Renal cortex interstitium (tissue), 11 donors: ENCODE results near the gene H19. TPM values are rescaled to one million over a fixed set of nuclear protein-coding genes. Genes with fewer than 3 reads are reported as not detected.

Source experiments
- DNase-seq, 11 donors: peaks; one replicate each; pipeline ENCODE4 v3.0.0-alpha.2; 2013; ENCODE audit warnings: low read depth in 9 of 11, low spot score in 4 of 11; ENCODE audit errors: extremely low read depth in 1 of 11
- polyA plus RNA-seq, 3 donors: library from polyadenylated mRNA; unstranded; fragments of 120-200 nt; gene quantifications; one replicate each; pipeline ENCODE4 v1.2.1, GENCODE V29; 2013; ENCODE audit not compliant: insufficient read length in 3 of 3

H19 gene
- polyA plus RNA-seq, 3 donors = 2,437 to 3,512 (median 2,541) TPM

DNA sequence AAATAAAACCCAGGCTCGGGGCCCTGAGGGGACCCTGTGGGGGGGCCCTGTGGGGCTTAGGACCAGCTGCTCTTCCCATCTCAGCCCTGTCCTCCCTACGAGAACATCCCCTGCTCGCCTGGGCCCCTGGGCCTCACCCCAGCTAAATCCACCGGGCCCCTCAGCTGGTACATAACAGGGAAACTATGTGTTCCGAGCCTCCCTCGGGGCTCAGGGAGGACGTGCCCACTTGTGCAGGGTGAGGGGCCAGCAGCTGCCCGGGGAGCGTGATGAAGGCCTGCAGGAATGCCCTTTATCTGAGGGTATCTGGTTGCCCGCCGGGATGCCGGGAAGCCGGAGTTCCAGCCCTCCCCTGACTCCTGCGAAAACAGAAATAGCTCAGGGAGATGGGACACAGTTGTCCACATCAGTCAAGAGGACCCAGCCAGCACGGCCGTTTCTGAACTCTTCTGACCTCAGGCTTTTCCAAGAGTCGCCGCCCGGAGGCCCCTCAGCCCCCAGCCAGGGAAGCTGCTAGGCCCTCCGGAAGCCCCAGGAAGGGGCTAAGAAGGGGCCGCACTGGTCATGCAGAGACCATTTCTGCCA, 29.9 kb downstream of the H19 start:
- no peak for DNase-seq

DNA sequence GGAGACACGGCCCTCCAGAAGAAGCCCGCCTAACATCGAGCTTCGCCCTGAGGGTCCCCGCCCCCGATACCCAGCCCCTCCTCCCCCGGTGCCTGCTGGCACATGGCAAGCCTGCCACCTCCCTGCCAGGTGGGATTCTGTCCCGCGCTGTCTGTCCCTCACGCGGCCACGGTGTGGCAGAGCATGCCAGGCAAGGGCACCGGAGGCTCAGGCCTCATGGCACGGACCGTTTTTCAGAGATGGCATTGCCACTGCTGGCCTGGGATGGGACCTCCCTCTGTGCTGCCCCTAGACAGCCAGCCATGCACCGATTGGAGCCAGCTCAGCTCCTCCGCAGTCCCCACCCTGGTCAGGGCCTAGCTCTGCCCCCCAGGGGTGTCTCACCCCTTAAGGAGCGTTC, 31.1 kb downstream of the H19 start:
- no peak for DNase-seq

DNA sequence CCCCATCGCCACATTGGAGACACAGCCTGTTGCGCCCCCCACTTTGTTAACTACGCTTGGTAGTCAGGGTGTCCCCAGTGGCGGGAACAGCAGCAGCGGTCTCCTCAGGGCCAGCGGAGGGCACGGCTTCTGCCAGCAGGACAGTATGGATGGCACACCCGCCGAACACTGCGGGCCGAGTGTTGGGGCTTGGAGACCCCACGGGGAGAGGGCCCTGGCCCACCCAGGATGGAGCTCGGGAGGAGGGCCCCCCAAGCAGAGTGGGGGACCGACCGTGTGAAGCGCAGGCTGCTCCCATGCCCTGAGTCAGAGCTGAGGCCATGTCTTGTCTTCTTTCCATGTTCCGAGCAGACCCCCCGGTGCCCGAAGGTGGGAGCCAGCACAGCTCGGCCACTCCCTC, 32.7 kb downstream of the H19 start:
- DNase-seq = no peak

DNA sequence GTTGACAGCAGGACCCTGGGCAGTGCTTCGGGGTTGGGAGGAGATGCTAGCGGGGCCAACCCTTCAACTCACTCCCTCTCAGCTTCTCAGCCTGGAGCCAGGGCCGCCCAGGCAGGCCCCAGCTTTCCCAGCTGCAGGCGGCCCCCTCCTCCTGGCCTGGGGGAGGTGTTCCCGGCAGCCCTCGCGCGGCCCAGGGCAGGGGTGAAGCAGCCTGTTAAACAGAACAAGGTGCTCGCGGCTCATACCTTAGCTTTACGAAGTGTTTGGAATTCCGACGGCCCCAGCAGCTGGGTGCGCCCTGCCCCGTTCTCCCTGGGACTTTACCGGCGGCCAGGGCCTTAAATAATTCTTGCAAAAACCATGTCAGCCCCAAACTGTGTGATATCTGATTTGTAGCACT, 33.3 kb downstream of the H19 start:
- DNase-seq = no peak

DNA sequence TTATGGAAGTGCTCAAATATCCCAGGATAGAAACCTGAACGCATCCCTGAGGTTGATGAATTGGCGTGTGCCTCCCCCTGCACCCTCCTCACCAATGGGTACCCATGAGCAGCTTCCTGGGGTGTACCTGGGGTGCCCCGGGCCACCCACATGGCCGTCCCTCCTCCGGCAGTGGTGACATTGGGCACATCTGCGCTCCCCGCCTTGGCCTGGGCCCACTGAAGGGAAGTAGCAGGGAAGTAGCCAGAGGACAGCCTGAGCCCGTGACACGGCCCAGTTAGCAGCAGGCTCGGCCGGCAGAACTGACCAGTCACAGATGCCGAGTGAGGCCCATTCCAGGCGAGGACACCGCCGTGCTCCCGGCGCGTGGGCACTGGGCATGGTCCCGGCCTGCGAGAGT, 33.8 kb downstream of the H19 start:
- DNase-seq = no peak

DNA sequence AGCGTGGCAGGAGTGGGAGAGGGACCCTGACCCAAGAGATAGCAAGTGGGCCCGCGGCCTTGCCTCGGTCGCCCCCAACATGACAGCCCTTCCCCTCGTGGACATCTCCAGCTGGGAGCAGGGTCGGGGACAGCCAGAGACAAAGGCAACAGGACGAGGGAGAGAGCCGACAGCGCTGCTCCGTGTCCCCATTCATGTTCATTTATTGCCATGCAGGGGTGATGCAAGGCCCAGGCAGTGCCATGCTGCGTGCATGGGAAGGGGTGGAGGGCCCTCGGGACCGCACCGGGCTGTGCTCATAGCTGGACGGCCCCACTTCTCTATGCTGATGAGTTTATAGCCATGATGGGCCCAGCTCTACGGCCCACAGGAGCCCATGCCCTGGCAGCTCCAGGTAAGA, 37.9 kb downstream of the H19 start:
- no peak for DNase-seq

DNA sequence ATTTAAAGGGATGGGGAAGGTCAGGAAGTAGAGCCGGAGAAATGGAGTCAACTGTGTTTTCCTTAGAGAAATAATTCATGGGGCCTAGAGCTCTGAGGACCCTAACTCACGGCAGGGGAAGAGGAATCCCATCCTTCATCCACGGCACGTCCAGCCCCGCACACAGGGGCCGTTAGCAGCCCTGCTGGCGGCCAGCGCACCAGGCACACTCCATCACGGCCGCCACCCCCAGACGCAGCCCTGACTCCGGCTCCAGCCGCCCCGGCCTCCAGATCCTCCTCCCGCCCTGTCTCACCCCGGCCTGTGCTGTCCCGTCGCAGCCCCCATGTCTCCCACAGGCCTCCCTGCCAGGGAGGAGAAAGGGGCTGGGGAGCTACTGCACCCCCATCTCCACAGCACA, 39.3 kb downstream of the H19 start:
- no peak for DNase-seq

DNA sequence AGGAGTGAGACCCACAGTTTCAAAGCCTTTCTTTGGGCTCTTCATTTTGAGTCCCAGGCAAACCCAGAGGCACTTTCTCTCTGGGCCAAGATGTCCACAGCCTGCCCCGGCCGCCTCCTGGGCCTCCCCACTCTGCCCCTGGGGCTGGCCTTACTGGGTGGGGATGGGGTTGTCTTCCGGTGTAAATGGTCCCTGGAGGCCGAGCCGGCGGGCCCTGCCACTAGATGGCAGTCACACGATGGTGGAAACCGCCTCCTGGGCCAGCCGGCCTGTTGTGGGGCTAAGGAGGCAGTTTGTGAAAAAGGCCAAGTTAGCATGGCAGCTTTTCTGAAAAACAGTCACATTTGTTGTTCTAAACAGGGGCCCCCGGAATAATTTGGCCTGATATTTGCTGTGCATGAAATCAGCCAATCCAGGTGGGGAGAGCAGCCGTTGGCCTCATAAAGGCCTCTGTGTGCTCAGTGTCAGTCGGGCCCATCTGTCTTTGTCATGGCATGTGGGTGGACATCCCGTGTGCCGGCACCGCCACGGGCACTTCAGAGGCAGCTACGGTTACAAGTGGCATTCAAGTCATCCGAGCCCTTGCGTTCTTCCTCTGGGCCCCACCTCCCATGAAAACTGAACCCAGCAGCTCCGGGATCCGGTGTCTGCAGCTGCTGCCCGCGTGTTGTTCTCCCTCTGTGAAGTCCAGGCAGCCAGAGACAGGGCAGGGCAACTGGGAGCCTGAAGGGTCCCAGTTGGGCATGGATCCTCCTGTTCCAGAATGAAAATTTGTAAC, 44.0 kb downstream of the H19 start:
- no peak for DNase-seq

DNA sequence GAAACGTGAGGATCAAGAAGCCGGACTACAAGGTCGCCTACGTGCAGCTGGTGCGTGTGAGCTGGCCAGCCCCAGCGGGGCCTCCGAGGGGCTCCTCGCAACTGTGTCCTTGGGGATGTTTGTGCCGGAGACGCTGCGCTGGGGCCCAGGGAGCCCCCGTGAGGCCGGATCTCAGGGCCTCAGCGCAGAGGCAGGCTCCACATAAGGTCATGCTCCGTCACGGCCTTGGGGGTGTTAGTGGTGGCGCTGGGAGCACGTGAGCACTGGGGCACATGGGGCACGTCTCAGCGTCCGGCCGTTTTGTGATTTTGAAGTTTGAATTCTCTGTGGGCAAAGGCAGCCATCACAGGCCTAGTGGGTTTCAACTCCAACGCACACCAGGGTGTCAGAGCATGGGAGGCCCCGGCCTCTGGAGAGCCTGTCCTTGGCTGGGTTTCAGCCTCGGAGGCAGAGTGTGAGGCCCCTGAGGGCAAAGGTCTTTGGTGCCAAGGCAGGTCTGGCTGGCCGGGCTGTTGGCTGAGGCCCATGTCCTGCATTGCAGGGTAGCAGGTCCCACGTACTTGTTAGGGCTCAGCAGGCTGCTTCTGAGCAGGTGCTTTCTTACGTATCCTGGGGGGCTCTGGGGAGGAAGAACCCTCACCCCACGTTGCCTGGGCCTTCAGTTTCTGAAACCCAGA, 44.7 kb downstream of the H19 start:
- no peak for DNase-seq

DNA sequence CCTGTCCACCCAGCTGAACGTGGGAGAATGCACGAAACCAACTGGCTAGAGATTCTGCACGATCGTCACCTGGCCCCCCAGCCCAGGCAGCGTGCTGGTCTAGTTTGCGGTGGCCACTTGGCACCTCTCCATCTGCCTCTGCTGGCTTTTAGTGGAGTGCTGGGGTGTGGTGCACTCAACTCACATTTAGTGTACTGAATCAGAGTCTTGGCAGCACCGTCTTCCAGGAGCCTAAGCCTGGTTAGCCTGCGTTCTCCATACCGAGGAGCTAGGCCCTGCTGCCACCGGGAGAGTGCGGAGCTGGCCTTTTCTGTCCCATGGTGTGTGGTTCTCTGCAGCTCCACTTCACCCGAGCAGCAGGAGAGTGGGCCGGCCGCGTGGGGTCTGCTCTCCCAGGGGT, 47.7 kb downstream of the H19 start:
- no peak for DNase-seq

DNA sequence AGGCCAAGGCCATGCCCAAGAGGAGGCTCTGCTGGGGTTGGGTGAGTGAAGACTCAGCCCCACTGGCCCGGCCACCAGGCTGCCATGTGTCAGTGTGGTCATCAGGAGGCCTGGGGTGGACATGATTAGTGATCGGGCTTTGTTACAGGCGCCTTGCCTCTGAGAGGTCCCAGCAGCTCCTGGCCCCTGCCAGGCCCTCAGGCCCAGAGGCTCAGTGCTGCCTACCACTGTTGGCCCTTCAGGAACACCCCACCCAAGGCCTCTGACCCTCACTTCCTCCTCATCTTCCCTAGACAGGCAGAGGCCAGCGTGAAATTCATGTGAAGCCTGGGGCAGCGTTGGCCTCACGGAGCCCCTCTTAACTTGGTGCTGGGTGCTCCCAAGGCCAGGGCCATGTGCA, 48.3 kb downstream of the H19 start:
- no peak for DNase-seq

DNA sequence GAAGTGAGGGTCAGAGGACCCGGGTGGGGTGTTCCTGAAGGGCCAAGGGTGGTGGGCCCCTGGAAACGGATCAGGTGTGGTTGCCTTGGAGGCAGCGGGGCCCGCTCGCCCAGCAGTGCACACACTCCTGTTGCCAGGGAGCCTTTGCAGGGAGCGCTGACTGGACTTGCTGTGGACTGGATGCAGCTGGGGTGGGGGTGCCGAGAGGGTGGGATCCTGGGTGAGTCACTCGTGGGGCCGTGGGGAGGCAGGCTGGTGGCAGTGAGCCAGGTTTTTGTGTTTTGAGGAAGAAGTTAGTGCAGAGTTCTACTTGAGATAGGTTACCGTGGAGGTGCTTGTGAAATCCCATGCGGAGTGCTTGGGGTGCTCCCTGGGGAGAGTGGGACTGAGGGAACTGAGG, 49.3 kb downstream of the H19 start:
- DNase-seq = no peak

DNA sequence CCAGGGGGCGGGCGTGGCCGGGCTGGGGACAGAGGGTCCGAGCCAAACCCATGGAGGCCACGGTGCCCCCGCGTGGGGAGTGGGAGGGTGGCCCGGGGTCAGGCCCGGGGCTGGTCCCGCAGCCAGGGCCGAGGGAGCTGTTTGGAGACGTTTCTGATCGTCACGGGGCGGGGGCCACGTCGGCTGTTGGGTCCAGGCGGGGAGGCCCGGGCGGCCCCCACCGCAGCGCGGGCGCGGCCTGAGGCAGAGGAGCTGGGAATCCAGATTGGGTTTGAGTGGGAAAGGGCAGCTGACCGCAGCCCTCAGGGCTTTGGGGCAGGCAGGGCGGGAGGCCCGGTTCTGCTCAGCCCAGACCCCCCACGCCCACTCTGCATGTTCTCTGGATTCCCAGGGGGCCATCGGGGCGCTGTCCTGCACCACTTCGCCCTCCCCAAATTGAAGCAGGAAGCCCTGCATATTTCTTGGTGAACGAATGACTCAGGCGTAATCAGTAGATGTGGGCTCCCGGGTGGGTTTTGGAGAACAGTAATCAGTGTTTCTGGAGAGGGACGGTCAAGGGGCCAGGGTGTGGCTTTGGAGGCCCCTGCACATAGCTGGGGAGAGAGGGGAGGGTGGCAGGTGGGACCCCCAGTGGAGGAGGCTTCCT, 49.9 kb downstream of the H19 start:
- DNase-seq = no peak

DNA sequence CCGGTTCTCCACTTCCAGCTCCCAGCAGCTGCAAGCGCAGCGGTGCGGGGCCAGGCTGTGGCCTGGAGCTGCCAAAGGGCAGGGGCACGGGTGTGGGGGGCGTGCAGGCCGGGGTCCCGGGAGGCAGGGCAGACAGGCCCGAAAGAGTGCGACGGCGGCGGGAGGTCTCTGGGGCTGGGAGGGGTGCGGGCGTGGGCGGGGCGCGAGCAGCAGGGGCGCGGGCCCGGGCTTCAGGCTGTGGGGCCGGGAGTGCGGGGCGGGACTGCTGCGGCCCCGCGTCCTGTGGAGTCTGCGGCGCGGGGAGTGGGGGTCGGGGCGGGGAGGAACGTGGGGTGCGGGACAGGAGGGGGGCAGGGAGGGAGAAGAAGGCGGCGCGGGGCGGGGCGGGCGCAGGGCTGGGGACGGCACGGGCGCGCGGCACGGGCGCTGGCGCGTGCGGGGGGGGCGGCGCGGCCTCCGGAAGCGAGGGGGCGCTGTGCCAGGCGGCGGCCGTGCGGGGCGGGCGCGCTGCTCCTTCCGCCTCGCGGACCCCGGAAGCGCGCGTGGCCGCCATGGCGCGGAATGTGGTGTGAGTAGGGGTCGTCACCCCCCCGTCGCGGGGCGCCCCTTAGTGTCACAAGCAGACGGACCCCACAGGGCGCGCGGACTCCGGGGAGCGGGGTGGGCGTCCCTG, 50.7 kb downstream of the H19 start, which contains the start of gene MRPL23:
MRPL23 (plus strand) TSS at position 521 of the 673 bp plus-strand sequence; CDS start at position 552, 31 bp downstream.
- no peak for DNase-seq

Other genes starting within 250 kb of the H19 start
- gene IFITM10, start 247.2 kb downstream of the H19 start, polyA plus RNA-seq = under 1 TPM; 0.11 to 0.28 (median 0.23) TPM
- gene CTSD, start 233.9 kb downstream of the H19 start, polyA plus RNA-seq = 100 to 1,000 TPM; 195 to 261 (median 236) TPM
- under 1 TPM in 2 of 3 donors, not detected in 1; 0.39 to 0.56 TPM for gene SYT8, start 162.9 kb downstream of the H19 start, polyA plus RNA-seq
- gene TNNI2, start 158.9 kb downstream of the H19 start, polyA plus RNA-seq = 1 to 10 TPM in 1 of 3 donors, under 1 TPM in 2; 0.45 to 6.1 (median 0.53) TPM
- 1 to 10 TPM; 4.5 to 9.2 (median 7.9) TPM for gene LSP1, start 144.8 kb downstream of the H19 start, polyA plus RNA-seq
- gene PRR33, start 105.9 kb downstream of the H19 start, polyA plus RNA-seq = under 1 TPM in 2 of 3 donors, not detected in 1; 0.29 to 0.32 TPM
- 10 to 100 TPM in 1 of 3 donors, 1 to 10 TPM in 2; 7.3 to 10.5 (median 9.7) TPM for gene TNNT3, start 78.1 kb downstream of the H19 start, polyA plus RNA-seq
- 10 to 100 TPM; 48.7 to 71.6 (median 52.2) TPM for gene MRPL23, start 50.5 kb downstream of the H19 start, polyA plus RNA-seq
- 1,000 to 10,000 TPM in 1 of 3 donors, 100 to 1,000 TPM in 2; 714 to 1,039 (median 964) TPM for gene IGF2, start 141.5 kb upstream of the H19 start, polyA plus RNA-seq
- not detected for gene INS, start 163.4 kb upstream of the H19 start, polyA plus RNA-seq
- 1 to 10 TPM in 2 of 3 donors, under 1 TPM in 1; 0.73 to 1.7 (median 1.4) TPM for gene TH, start 174.0 kb upstream of the H19 start, polyA plus RNA-seq